CD4-positive, alpha-beta T cell treated with Interleukin-6 for 4 hours (primary cell): Measurements from ENCODE around the gene CGNL1.
A peak's percentile ranks its signal among the peaks of the same experiment; 100 is the strongest.

Experiments used
- DNase-seq: peaks from one replicate; pipeline ENCODE4 v3.0.0-alpha.2; 2020; ENCODE audit warnings: mixed read lengths

The CGNL1 gene

DNA sequence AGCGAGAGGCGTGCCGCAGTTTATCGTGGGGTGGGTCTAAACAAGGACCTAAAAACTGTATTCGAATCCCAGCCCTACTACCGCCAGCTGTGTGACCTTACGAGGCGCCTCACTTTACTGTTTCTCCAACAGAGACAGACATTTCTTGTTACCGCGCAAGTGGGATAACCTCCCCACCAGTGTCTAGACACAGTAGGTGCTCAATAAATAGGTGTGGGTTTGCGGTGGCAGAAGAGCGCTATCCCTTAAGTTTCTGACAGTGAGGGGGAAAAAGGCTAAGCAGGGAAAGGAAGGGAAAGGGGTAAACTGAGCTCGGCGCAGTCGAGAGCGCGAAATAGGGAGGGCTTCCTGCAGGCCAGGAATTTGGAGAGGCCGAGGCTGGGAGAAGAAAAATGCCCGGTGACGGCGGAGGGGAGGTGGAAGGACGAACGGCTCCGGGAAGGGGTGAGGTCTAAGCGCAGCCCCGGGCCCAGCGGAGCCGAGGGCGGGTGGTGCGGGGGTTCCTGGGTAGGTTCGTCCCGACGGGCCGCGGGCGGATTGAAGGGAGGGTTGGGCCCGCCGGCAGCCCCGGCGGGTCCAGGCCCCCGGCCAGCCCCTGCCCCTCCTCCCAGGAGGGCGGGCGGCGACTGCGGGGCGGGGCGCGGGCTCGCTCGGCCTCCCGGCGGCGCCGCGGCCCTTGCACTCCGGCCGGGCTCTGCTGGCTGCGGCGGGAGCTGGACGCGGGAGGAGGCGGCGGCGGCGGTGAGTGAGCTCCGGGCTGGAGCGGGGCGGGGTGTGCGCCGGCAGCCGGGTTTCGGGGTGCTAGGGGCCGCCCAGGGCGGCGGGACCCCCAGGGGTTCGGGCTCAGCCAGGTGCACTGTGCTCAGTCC is at the start of gene CGNL1:
Gene CGNL1 (plus strand): TSS at position 679 of the 869 bp plus-strand sequence. CDS start 61,495 bp downstream, outside the sequence.
- no peak for DNase-seq

GRCh38 chr15:57327985-57328471 is 48.3 kb upstream of the CGNL1 start:
- DNase-seq, result no peak

GRCh38 chr15:57328479-57328878 is 47.8 kb upstream of the CGNL1 start:
- DNase-seq, result no peak

DNA sequence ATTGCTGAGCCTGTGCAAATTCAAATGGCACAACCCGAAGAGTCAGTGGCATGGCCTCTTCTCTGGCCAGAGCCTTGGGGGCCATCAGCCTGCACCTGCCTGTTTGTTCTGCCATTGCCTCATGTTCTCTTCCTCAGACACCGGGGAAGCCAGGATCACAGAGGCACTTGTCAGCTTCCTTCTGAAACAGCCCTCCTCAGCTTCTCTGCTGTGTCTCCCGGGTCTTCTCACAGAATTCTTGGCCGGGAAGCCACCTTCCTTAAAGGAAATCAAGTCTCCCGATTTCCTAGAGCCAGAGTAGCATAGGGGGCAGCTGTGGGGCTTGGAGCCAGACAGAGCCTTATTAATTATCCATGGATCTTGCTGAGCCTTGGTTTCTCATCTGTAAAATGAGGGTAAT is 47.4 kb upstream of the CGNL1 start:
- DNase-seq, result no peak

DNA sequence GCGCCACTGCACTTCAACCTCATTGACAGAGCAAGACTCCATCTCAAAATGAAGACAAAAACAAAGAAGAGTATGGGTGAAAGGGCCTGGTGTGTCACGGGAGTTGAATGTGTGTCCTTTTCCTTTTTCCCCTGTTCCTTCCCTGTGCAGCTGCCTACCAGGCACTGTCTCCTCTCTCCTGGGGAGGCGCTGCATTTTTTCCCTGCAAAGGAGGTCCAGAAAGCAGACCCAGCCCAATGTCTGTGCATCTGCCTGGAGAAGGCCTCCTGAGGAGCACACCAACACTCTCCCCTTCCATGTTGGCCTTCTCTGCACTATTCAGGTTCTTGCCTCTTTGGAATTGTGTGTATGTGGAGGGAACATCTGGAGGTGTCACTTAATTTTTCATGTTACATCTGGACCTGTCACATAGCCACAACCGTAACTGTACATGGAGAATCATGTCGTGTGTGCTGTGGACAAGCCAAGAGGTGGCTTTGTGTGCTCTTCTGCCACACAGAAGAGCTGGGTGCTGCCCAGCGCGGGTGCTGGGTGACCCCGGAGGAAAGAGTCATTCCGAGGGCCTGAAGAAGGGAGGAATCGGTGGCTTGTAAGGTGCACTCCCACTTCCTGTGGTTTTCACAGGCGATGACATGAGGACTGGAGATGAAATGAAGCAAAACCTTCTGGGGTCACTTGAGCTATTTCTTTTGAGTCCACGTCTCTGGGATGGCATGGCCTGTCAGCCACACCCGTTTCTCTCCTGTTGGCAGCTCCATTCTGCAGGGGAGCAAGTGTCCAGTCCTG is 46.5 kb upstream of the CGNL1 start:
- no peak for DNase-seq

DNA sequence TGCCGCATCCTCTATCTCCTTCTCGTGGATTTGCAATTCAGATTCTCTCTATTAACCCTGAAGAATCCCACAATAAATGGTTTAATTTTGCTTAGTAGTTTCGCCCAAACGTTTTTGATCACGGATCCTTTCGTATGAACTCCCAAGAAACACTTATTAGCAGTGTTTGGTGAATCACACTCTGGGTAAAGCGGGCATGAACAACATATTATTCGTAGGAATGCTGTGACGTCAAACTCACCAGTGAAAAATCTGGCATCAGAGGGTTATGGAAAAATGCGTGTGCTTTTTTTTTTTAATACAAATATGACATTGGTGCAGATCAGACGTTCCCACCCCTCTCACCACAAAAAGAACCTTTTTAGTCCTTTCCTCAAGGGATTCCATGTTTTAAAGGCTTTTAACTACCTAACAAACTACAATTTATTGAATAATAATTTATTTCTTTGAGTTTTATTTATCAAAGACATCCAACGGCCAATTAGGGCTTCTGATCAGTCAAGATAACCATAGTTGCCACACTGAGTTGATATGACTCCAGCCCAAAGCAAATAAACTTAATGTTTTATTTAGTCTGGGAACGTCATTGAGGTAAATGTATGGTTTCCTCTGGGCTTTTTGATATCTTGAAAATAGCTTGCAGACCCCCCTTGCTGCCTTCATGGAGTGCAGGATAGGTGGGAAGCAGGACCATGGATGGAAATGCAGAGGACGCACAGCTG is 45.5 kb upstream of the CGNL1 start:
- DNase-seq, result no peak

- no peak for DNase-seq
Measured at GRCh38 chr15:57332326-57332725, 44.0 kb upstream of the CGNL1 start.

DNA sequence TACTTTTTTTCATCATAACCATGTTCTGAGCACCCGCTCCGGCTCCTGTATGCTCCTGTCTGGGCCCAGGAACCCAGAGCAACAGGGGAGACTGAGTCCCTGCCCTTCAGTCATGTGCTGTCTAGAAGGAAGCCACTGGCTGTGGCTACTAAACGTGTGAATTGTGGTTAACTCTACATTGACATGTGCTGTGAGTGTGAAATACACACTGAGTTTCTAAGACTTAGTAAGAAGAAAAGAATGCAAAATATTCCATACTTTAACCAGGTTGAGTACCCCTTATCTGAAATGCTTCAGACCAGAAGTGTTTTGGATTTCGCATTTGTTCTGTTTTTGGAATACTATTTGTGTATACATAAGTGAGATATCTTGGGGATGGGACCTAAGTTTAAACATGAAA is 42.8 kb upstream of the CGNL1 start:
- DNase-seq, result no peak

DNA sequence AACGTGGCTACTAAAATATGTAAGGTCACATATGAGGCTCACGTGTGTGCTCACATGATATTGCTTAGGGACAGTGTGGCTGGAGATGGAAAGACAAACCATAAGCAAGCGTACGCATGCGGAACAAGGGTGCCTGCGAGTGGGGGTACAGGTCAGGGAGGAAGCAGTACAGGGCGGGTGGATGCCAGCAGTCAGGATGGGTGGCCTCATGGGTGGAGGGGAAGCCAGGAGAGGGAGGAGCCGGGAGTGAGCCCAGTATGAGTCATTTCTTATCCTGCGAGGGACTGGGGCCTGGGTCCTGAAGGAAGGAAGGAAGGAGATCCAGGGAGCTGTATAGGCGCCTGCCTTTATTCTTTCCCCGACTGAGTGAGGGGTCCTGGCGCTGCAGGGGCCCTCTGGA is 42.0 kb upstream of the CGNL1 start:
- no peak for DNase-seq

DNA sequence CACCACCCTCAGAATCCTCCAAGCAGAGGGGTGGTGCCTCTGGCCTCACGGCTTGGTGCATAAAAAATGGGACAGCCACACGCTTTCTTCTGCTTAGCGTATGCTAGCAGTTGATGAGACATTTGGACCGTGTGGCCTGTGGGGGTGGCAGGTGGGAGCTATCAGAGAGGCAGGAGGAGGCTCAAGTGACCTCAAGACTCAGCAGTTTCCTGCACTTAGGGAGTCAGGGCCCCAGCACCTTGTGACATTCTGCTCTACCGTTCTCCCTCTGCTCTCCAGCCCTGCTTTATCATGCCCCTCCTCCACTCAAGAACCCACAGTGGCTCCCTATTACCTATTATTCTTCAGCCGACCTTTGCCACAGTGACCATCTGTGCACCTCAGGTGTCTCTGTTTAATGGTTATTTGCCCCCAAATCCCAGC is 41.0 kb upstream of the CGNL1 start:
- no peak for DNase-seq

- DNase-seq, result no peak
Measured at GRCh38 chr15:57335719-57336118, 40.6 kb upstream of the CGNL1 start.

GRCh38 chr15:57337868-57338411 is 38.4 kb upstream of the CGNL1 start:
- no peak for DNase-seq

- DNase-seq, result no peak
Measured at GRCh38 chr15:57339321-57339720, 37.0 kb upstream of the CGNL1 start.

GRCh38 chr15:57340682-57341259 is 35.5 kb upstream of the CGNL1 start:
- peak; percentile 38 for DNase-seq

DNA sequence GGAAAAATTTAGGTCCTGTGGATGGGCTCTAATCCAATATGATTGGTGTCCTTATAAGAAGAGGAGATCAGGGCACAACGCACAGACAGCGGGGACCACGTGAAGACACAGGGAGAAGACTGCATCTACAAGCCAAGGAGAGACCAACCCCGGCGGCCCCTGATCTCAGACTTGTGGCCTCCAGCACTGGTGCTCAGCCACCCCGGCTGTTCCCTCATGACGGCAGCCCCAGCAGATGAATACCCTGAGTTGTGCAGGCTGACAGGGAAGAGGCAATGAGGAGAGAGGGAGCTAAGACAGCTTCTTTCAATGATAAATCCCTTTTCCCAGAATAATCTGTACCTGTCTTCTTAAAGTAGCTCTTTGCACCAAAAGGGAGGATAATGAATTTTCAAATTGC is 33.3 kb upstream of the CGNL1 start:
- DNase-seq, result no peak

DNA sequence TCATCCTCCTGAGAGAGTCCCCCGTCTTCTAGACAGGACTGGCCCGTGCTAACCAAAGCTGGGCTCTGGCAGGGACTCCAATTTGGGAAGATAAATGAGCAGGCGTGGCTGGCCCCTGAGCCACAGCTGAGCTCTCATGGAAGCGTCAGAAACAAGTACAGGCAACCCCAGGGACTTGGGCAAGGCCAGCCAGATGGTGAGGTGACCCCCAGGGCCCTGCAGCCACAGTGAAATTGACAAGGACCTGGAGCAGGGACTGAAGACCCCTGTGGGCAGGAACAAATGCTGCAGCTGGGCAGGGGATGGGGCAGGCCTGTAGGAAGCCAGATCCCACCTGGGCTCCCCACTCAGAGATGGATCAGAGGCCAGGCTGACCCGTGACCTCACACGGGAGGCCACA is 32.8 kb upstream of the CGNL1 start:
- no peak for DNase-seq

DNA sequence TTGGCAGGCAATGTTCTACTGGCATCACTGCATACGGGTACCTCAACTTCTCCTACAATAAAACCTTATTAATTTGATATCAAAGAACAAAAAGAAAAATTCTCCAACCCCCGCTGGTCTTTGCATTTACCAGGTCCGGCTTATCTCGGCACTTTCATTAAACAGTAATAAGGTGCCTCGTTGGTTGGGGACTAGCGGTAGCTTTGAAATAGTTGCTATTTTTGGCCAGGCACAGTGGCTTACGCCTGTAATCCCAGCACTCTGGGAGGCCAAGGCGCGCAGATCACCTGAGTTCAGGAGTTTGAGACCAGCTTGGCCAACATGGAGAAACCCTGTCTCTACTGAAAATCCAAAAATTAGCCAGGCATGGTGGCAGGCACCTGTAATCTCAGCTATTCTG is 32.0 kb upstream of the CGNL1 start:
- no peak for DNase-seq

DNA sequence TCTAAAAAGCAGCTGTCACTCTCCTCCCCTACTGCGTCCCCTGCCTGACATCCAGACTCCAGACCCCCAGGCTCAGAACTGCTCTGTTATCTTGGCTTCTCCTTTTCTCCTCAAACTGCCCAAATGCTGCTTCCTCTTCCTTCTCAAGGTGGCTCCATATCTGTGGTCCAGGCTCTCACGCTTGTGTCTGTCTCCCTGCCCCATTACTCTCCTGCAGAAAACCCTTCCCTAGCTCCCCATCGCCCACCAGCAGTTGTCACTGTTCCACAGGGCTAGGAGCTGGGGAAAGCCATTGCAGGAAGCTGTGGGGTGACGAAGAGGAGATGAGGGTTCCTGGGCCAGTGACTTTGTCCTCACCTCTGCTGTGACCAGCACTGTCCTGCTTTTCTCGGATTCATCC is 30.7 kb upstream of the CGNL1 start:
- no peak for DNase-seq

DNA sequence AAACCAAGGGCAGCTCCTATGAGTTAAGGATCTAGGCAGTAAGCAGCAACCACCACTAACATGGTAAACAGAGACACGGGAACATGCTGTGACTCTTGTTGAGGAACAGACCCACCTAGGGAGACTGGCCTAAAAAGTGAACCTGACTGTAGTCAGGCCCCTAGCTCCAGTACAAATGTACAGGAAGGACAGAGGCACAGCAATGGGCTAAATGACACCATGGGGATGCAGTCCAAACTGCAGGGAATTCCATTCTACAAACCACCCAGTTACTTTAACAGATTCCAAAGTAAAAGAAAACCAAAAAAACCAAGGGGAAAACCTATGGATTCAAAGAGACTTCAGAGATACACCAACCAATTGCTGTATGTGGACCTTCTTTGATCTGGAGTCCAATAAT is 28.2 kb upstream of the CGNL1 start:
- no peak for DNase-seq

- DNase-seq, result no peak
Measured at GRCh38 chr15:57352535-57353316, 23.6 kb upstream of the CGNL1 start.

- DNase-seq, result no peak
Measured at GRCh38 chr15:57353317-57353804, 22.9 kb upstream of the CGNL1 start.
